GM19023 (cell line): ENCODE results near the gene MGME1.
A peak's percentile ranks its signal among the peaks of the same experiment; 100 is the strongest.
"Not testable (repeated sequence)": the region's sequence is repeated elsewhere in the genome, so short reads cannot be mapped to it uniquely, and the experiment has no call there.

ENCODE experiments used
- ATAC-seq: cut with Tn5 transposase; IDR thresholded peaks from one replicate; pipeline ENCODE4 v1.9.1; 2021; ENCODE audit warnings: mild to moderate bottlenecking, moderate library complexity; ENCODE audit not compliant: unreplicated experiment

Gene MGME1

DNA sequence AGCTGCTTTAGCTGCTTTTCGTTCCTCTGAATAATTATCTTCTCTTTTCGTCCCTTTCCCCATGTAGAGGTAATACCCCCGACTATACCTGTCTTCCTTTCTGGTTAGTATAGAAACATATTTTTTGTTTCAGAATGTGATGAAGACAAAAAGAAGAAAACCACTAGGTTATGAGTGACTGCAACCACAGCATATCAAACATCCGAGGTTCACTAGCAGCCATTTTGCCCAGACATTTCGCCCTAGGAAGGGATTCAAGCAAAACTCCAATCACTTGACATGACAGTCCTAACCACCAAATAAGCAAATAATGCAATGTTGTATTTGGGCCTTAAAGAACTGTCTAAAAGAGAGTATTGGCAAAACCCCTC is 9.6 kb upstream of the MGME1 start:
- no peak for ATAC-seq

GRCh38 chr20:17960400-17960885 is 8.4 kb upstream of the MGME1 start:
- ATAC-seq, result not testable (repeated sequence)

- no peak for ATAC-seq
These were observed 7.8 kb upstream of the MGME1 start for GRCh38 chr20:17960927-17961586.

DNA sequence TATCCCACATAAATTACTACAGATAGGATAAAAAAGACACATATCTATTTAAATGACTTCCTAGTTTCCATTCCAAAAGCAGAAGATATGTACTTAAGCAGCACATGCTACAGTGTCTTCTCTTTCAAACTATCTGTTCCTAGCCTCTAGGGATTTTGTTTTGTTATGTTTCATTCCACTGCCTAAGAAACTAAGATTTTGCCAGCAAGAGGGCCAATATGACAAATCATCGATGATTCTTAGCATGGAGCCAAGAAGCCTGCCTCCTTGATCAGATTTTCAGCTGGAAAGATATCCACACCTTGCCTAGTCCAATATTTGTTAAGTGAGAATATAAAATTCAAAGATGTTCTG is 7.3 kb upstream of the MGME1 start:
- no peak for ATAC-seq

- no peak for ATAC-seq
These were observed 5.5 kb upstream of the MGME1 start for GRCh38 chr20:17963114-17963897.

DNA sequence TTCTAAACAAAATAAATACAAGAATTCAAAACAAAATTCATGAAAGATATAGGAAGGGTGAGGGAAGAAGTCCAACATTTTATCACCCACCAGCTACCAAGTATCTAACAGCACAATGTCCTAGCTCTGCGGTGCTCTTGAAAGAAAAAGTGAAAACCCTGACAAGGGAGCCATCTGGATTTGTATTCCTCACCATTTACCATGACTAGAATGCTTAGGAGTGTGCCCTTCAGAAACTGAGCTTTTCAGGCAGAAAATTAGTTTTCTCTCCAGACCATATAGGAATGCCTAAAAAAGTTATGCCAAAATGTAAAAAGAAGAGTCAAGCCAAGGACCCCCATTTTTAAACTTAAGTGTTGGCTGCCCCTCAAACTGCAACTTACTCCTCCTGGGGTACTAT is 4.7 kb upstream of the MGME1 start:
- ATAC-seq, result no peak

DNA sequence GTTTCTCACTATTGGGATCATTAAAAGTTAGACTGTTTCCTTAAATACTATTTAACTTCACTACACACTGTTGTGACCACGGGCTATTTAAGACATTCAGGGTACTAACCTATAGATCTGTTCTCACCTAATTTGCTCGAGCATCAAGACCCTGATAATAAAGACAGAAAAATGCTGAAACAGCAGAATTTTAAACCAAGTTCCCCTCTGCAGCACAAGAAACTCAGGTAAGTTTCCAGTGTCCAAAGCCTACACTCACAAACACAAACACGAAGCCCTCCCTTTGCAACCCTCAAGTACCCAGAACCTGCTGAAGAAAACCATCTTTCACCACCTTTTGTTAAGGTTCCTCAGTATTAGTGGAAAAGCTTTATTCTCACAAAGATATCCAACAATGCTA is 4.2 kb upstream of the MGME1 start:
- no peak for ATAC-seq

- no peak for ATAC-seq
These were observed 3.6 kb upstream of the MGME1 start for GRCh38 chr20:17965042-17965697.

DNA sequence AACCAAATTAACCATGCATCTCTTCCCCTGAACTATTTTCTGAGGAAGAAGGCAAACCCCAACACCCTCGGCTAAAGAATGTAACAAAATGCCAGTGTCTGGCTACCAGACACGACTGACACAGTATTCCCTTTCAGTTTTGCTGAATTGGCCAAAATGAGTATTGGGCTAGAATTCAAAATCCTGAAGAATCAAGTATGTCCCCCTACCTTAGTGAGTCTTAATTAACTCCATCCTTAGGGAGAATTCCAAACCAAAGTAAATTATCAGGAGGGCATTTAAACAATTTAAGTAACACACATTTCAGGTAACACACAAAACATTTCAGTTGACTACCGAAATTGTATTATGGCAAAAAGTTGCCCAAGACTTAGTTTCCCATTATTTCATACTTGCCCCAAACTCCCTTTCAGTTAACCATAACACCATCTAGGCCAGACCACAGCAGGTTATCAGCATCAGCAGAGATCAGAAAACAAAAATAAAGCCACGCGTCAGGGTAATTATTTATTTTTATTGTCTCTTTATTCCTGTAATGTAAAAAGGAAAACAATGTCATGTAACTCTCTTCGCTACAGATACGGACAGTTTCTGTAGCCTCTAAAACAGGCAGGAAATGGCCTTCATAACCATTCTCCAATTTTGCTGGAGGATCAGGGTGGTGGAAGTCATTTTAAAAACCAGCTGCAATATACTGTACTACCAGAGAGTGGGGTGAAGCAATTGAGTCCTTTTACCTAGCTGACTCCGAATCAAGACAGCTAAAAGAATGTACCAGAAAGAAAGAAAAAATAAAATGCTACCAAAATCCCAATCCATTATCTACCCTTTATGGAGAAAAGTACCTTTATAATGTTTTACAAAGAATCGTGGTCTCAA is 2.1 kb upstream of the MGME1 start:
- no peak for ATAC-seq

DNA sequence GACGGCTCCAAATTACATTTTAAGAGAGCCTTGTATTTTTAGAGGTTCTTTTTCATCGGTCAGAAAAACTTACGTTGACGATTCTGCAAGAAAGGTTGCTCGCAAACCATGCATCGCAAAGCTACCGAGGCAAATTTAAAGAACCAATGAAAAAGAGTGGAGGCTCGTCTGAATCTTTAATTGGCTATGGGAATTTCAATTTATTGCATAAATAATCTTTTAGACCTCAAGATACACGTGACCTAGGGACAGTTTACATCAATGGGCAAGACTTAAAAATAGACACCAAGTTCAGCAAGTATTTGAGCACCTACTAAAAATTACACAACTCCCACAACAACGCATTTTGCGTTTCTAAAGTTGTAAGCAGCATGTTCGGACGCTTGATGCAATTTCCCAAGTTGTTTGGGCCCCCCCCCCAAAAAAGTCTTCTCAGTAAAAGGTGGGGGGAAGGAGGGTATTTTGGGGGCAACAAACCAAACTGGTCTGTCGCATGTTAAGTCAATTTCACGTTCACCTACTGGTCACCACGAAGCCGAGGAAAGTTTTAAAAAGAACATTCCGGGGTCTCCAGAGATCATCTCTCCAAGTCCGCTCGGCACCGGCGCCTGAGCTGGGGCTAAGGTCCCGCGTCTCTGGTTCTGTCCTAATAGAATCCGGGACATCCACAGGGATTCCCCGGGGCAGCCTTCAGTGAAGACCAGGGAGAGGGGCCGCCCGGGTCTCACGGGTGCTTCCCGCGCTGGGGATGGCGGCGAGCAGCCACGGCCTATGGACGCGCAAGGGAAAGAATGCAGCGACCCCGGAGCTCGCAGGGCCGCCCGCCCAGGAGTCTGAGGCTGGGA is 1.1 kb upstream of the MGME1 start:
- ATAC-seq, result peak; percentile 2

- peak; percentile 2 for ATAC-seq
These were observed 563 bp downstream of the MGME1 start for GRCh38 chr20:17969278-17969883.

DNA sequence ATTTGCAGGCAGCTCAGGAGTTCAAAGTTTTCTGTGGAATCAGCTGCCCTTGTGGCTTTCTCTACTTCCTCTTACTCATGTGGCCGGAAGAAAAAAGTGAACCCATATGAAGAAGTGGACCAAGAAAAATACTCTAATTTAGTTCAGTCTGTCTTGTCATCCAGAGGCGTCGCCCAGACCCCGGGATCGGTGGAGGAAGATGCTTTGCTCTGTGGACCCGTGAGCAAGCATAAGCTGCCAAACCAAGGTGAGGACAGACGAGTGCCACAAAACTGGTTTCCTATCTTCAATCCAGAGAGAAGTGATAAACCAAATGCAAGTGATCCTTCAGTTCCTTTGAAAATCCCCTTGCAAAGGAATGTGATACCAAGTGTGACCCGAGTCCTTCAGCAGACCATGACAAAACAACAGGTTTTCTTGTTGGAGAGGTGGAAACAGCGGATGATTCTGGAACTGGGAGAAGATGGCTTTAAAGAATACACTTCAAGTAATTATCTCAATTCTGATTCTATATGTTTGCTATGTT is 1.1 kb downstream of the MGME1 start:
- ATAC-seq, result no peak

DNA sequence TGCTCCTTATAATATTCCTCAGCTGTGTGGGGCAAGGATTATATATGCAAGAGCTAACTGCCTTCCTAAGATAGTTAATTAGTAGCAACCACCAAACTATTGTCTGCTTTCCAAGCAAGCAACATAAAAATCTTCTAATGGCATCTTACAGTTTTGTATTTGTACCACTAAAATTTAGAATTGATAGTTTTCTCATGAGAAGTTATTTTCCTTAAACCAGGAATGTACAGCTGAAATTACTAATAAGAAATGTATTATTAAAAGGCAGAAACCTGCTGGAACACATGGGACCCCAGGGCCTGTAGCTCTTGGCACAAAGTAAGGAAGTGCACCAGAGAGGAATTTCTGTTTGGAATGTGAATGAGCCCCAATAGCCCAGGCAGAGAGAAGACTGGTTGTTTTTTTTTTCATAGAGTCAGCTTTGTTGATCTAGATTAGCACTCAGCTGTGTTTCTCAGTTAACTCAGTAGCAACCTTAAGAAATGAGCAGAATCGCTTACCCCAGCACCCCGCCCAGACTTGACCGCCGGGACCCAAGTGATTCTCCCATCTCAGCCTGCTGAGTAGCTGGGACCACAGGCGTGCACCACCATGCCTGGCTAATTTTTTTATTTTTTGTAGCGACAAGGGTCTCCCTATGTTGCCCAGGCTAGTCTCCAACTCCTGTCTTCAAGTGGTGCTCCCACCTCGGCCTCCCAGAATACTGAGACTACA is 2.6 kb downstream of the MGME1 start:
- no peak for ATAC-seq

DNA sequence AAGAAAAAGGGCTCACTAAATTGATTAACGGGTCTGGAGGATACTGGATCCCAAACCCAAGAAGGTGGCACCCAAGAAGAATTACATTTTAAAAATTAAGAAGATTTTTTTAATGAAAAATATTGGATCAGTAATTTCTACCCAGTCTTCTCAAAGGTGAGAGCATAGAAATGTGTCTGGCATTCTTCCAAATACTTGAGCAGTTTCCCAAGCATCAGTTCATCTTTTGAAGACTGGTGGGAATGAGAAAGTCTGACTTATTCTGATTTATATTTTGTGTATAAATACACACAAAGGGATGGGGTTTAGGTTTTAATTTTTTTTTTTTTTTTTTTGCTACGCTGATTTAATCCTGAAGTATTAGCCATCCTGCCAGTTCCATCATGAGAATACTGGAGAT is 3.3 kb downstream of the MGME1 start:
- ATAC-seq, result no peak

- ATAC-seq, result no peak
These were observed 7.5 kb downstream of the MGME1 start for GRCh38 chr20:17976305-17976704.

- ATAC-seq, result no peak
These were observed 16.7 kb downstream of the MGME1 start for GRCh38 chr20:17985388-17986018.

GRCh38 chr20:17987988-17988387 is 19.2 kb downstream of the MGME1 start:
- no peak for ATAC-seq

- ATAC-seq, result no peak
These were observed 21.6 kb downstream of the MGME1 start for GRCh38 chr20:17990278-17990972.
